HG02759 (cell line): ENCODE measurements around the gene ZC3H6.

Source experiments
- ATAC-seq: cut with Tn5 transposase; IDR thresholded peaks from one replicate; pipeline ENCODE4 v1.9.1; 2021; ENCODE audit warnings: mild to moderate bottlenecking, moderate library complexity; ENCODE audit not compliant: unreplicated experiment

ZC3H6 gene, protein sequence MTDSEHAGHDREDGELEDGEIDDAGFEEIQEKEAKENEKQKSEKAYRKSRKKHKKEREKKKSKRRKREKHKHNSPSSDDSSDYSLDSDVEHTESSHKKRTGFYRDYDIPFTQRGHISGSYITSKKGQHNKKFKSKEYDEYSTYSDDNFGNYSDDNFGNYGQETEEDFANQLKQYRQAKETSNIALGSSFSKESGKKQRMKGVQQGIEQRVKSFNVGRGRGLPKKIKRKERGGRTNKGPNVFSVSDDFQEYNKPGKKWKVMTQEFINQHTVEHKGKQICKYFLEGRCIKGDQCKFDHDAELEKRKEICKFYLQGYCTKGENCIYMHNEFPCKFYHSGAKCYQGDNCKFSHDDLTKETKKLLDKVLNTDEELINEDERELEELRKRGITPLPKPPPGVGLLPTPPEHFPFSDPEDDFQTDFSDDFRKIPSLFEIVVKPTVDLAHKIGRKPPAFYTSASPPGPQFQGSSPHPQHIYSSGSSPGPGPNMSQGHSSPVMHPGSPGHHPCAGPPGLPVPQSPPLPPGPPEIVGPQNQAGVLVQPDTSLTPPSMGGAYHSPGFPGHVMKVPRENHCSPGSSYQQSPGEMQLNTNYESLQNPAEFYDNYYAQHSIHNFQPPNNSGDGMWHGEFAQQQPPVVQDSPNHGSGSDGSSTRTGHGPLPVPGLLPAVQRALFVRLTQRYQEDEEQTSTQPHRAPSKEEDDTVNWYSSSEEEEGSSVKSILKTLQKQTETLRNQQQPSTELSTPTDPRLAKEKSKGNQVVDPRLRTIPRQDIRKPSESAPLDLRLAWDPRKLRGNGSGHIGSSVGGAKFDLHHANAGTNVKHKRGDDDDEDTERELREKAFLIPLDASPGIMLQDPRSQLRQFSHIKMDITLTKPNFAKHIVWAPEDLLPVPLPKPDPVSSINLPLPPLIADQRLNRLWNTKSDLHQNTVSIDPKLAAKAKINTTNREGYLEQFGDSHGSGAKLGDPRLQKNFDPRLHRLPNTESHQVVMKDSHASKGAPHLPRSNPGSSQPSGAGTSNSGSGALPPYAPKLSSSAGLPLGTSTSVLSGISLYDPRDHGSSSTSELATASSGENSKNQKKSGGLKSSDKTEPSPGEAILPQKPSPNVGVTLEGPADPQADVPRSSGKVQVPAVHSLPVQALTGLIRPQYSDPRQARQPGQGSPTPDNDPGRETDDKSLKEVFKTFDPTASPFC

GRCh38 chr2:112275311-112275886 is at the start of gene ZC3H6:
TSS of gene ZC3H6 (plus strand) at chr2:112275597. CDS start at chr2:112275995, 398 bp downstream.
- peak; percentile 94 for ATAC-seq

GRCh38 chr2:112229348-112229747 is 46.0 kb upstream of the ZC3H6 start:
- no peak for ATAC-seq

- no peak for ATAC-seq
Observed at GRCh38 chr2:112230371-112230770, 45.0 kb upstream of the ZC3H6 start.

DNA sequence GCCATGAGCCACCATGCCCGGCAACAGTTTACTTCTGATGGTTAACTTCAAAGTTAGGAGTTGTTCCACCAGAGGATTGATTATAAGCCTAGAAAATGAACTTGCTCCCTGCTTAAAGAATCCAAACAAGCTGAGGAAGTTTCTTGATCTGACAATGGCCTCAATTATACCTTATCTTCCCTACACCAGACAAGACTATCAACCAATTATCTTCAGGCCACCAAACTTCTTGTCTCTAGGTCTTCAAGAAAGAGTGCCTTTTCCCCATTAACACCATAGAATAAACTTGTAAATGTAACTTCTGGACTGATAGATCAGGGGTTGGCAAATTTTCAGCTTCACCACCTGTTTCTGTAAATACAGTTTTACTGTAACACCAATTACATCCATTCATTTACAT is 35.5 kb upstream of the ZC3H6 start:
- ATAC-seq: no peak

- ATAC-seq: no peak
Observed at GRCh38 chr2:112242384-112242783, 33.0 kb upstream of the ZC3H6 start.

GRCh38 chr2:112243233-112243632 is 32.2 kb upstream of the ZC3H6 start:
- no peak for ATAC-seq

- ATAC-seq: no peak
Observed at GRCh38 chr2:112244854-112245253, 30.5 kb upstream of the ZC3H6 start.

- ATAC-seq: no peak
Observed at GRCh38 chr2:112251271-112251670, 24.1 kb upstream of the ZC3H6 start.

- ATAC-seq: no peak
Observed at GRCh38 chr2:112253261-112253815, 22.1 kb upstream of the ZC3H6 start.

- ATAC-seq: peak; percentile 92
Observed at GRCh38 chr2:112254466-112255240, 20.7 kb upstream of the ZC3H6 start, which contains the start of gene ZC3H8. TSS of gene ZC3H8 (minus strand) at chr2:112255042. CDS start at chr2:112254981, 61 bp downstream.

DNA sequence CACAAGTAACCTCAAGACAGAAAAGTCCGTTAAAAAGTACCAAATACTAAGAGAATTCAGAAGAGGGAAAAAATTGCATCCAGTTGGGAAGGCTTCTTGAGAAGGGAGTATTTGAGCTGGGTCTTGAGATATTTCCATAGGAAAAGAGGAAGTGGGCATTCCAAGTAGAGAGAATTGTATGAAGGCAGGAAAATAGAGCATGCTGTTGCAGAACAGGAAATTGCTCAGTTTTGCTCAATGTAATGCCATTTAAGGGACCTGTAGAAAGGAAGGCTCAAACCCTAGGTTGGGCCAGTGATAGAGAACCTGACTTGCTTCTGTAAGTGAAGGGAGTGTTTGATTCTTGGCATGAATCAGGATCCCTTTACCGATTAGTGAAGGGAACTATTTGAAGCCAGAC is 19.5 kb upstream of the ZC3H6 start:
- no peak for ATAC-seq

DNA sequence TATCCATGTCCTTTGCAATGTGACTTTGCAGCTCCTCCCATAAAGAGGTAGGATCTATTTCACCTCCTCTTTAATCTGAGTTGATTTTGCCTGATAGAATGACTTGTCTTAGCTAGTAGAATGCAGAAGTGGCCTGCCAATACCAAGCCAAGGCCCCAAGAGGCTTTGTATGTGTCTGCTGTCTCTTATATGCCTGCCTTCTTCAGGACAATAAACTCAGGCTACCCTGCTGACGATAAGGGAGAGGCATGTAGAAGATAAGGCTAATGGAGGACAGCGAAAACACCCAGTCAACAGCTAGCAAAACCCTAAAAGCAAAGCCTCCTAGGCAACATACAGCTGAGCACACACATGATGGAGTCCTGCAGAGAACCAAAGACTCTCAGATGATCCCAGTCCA is 18.7 kb upstream of the ZC3H6 start:
- ATAC-seq: no peak

- ATAC-seq: no peak
Observed at GRCh38 chr2:112257575-112257974, 17.8 kb upstream of the ZC3H6 start.

DNA sequence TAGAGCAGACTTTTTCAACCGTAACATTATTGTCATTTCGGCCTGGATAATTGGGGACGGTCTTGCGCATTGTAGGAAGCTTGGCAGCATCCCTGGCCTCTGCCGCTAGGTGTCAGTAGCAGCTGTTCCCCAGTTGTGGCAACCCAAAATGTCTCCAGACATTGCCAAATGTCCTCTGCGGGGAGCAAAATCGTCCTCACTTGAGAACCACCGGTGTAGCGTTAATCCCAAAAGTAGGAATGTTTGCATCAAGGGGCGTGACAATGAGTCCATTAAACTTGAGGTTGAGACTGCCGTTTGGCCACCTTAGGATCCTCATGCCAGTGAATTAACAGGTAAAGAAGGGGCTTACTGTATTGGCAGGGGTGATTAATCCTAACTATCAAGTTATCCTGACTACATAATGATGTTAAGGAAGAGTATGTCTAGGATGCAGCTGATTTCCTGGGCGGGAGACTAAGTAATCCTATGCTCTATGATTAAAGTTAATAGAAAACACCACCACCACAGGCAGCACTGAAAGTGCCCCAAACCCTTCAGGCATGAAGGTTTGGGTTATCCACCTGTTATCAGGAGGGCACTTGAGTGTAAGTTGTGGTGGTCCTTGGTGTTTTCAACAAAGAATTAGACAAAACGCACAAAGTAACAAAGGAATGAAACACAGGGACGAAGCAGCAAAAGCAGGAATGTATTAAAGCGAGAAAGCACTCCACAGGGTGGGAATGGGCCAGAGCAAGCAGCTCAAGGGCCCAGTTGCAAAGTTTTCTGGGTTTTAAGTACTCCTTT is 15.7 kb upstream of the ZC3H6 start:
- ATAC-seq: peak; percentile 53

GRCh38 chr2:112260295-112260625 is 15.1 kb upstream of the ZC3H6 start:
- no peak for ATAC-seq

GRCh38 chr2:112262876-112263275 is 12.5 kb upstream of the ZC3H6 start:
- no peak for ATAC-seq

DNA sequence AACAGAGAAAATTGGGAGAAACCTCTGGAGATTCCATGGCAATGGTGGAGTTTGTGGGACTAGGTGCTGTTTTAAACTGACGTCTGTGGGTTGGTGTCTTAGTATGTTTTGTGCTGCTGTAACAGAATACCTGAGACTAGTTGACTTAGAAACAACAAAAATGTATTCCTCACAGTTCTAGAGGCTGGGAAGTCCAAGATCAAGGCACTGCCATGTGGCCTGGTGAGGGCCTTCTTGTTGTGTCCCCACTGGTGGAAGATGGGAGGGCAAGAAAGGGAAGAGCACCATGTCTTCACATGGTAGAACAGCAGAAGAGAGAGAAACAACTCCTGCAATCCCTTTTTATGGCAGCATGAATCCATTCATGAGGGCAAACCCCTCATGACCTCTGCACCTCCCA is 6.8 kb upstream of the ZC3H6 start:
- ATAC-seq: no peak

- ATAC-seq: no peak
Observed at GRCh38 chr2:112272669-112273068, 2.7 kb upstream of the ZC3H6 start.

DNA sequence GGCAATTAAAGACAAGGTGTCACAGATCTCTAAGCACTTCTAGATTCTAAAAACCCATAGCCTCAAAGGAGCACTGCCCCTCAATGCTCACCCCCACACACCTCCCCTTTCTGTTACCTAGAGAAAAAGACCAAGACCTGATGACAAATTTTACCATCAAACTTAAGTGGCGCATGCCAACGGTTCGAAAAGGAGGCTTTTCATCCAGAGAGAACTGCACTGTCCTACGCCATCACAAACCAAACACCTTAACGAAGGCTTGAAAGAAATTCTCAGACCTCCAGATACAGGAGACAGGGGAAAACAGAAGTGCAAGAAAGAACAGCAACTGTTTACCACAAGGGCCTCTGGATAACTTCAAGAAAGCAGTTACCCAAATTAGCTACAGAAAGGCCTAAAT is 2.0 kb upstream of the ZC3H6 start:
- no peak for ATAC-seq
